ENCODE data around the gene GP1BB.
"Not testable (repeated sequence)": the region's sequence is repeated elsewhere in the genome, so short reads cannot be mapped to it uniquely, and the experiment has no call there.

Gene GP1BB
- total RNA-seq = 0 reads per million in 3 donors

DNA sequence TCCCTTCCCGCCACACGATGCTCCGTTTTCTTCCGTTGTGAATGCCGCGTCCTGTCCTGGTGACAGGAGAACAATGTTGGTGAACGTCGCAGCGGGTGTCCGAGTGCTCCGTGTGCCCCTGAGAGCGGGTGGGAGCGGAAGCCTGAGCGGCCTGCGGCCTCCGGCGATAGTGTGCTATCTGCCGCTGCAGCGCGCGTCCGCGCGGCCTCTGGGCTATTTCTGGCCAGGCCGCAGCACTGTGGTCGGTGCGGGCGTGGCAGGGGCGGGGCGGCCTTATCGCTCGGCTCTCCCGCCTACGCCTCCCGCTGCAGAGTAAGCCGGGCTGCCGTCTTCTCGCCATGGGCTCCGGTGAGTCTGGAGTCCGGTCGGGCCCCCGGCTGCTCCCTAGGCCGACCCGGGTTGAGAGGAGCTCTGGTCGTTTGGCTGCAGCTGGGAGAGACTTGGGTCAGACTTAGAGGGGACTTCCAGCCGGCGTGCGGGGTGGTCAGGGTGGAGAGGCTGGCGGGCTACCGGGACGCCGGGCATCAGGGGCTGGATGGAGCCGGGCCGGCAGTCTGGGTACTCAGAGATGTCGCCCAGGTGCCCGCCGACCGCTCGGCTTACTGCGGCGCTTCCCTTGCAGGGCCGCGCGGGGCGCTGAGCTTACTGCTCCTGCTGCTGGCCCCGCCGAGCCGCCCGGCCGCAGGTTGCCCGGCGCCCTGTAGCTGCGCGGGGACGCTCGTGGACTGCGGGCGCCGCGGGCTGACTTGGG is at the start of gene GP1BB:
Gene GP1BB, plus strand, starts transcription at position 308 of the 751 bp plus-strand sequence. Its CDS starts 31 bp downstream, at position 339.
- Histone ChIP-seq H3K9me3 (ENCODE audit: control insufficient read depth, low read length) (no peaks in the 10 kb centered on the region), H3K27me3 (replicated peaks; ENCODE audit: control insufficient read depth, insufficient read depth, low read length, poor library complexity, severe bottlenecking) (peaks cover 29% of the 10 kb centered on the region), H3K4me1 (ENCODE audit: control insufficient read depth, insufficient read depth, low read length, poor library complexity, severe bottlenecking) (peaks cover 22% of the 10 kb centered on the region), H3K36me3 (ENCODE audit: control insufficient read depth, insufficient read depth, low read length) (no peaks in the 10 kb centered on the region), H3K4me3 (ENCODE audit: insufficient read depth, low read depth, low read length, poor library complexity, severe bottlenecking) (no peak within 1 kb of the TSS), H3K27ac (ENCODE audit: insufficient read depth, low read length, poor library complexity, severe bottlenecking) (no peak within 1 kb of the TSS)
- DNase-seq = no peak

GRCh38 chr22:19673660-19674059 is 49.7 kb upstream of the GP1BB start:
- H3K27me3 ChIP-seq (replicated peaks; ENCODE audit: control insufficient read depth, insufficient read depth, low read length, poor library complexity, severe bottlenecking) = no peaks in the 10 kb centered on the region
- H3K4me1 ChIP-seq (ENCODE audit: control insufficient read depth, insufficient read depth, low read length, poor library complexity, severe bottlenecking) = no peaks in the 10 kb centered on the region
- no peak overlapping the region for H3K4me3 ChIP-seq (ENCODE audit: insufficient read depth, low read depth, low read length, poor library complexity, severe bottlenecking)
- no peak for DNase-seq
- no peaks in the 10 kb centered on the region for H3K36me3 ChIP-seq (ENCODE audit: control insufficient read depth, insufficient read depth, low read length)
- no peak overlapping the region for H3K27ac ChIP-seq (ENCODE audit: insufficient read depth, low read length, poor library complexity, severe bottlenecking)
- no peaks in the 10 kb centered on the region for H3K9me3 ChIP-seq (ENCODE audit: control insufficient read depth, low read length)

DNA sequence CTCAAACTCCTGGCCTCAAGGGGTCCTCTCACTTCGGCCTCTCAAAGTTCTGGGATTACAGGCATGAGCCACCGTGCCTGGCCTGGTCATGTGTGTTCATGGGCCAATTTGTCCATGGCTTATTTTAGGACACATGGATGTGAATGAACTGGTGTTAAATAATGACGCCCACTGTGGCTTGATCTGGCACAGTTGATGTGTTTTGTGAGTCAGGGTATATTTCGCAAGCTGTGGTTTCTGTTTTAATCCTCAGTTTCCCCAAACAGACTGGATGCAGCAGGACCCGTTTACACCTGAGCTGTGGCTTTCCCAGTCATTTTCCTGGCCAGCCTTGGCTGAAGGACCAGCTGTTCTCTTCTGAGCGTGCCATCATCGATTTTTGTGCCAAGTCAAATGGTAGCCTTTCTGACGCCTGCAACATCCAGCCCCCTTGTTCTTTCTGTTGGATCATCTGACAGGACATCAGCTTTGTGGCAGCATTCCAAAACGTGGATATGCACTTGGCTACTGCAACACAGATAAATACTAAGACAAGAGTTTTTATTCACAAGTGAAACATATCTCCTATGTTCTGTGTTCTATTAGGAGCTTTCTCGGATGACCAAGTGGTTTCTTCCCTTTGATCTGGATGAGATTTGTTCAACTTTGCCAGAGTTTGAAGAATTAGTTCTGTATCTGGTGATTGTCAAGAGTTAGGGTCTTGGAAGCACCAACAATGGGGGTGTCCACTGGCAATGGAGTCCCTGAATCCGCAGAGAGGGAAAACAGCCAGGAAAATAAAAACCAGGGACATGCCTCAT is 49.0 kb upstream of the GP1BB start:
- H3K27ac ChIP-seq (ENCODE audit: insufficient read depth, low read length, poor library complexity, severe bottlenecking) = no peak overlapping the region
- DNase-seq = no peak

GRCh38 chr22:19674929-19675253 is 48.4 kb upstream of the GP1BB start:
- Histone ChIP-seq H3K36me3 (ENCODE audit: control insufficient read depth, insufficient read depth, low read length) (no peaks in the 10 kb centered on the region), H3K4me1 (ENCODE audit: control insufficient read depth, insufficient read depth, low read length, poor library complexity, severe bottlenecking) (no peaks in the 10 kb centered on the region), H3K4me3 (ENCODE audit: insufficient read depth, low read depth, low read length, poor library complexity, severe bottlenecking) (no peak overlapping the region), H3K9me3 (ENCODE audit: control insufficient read depth, low read length) (no peaks in the 10 kb centered on the region), H3K27me3 (replicated peaks; ENCODE audit: control insufficient read depth, insufficient read depth, low read length, poor library complexity, severe bottlenecking) (peaks cover 8% of the 10 kb centered on the region), H3K27ac (ENCODE audit: insufficient read depth, low read length, poor library complexity, severe bottlenecking) (no peak overlapping the region)
- DNase-seq = no peak

More for the DNA sequence above, 49.0 kb upstream of the GP1BB start:
- Histone ChIP-seq H3K4me3 (ENCODE audit: insufficient read depth, low read depth, low read length, poor library complexity, severe bottlenecking) (no peak overlapping the region), H3K4me1 (ENCODE audit: control insufficient read depth, insufficient read depth, low read length, poor library complexity, severe bottlenecking) (no peaks in the 10 kb centered on the region), H3K9me3 (ENCODE audit: control insufficient read depth, low read length) (no peaks in the 10 kb centered on the region), H3K27me3 (replicated peaks; ENCODE audit: control insufficient read depth, insufficient read depth, low read length, poor library complexity, severe bottlenecking) (peaks cover 3% of the 10 kb centered on the region), H3K36me3 (ENCODE audit: control insufficient read depth, insufficient read depth, low read length) (no peaks in the 10 kb centered on the region)

GRCh38 chr22:19675428-19675827 is 47.9 kb upstream of the GP1BB start:
- no peak overlapping the region for H3K4me3 ChIP-seq (ENCODE audit: insufficient read depth, low read depth, low read length, poor library complexity, severe bottlenecking)
- peaks cover 13% of the 10 kb centered on the region for H3K27me3 ChIP-seq (replicated peaks; ENCODE audit: control insufficient read depth, insufficient read depth, low read length, poor library complexity, severe bottlenecking)
- H3K36me3 ChIP-seq (ENCODE audit: control insufficient read depth, insufficient read depth, low read length) = no peaks in the 10 kb centered on the region
- no peaks in the 10 kb centered on the region for H3K9me3 ChIP-seq (ENCODE audit: control insufficient read depth, low read length)
- H3K27ac ChIP-seq (ENCODE audit: insufficient read depth, low read length, poor library complexity, severe bottlenecking) = no peak overlapping the region
- no peaks in the 10 kb centered on the region for H3K4me1 ChIP-seq (ENCODE audit: control insufficient read depth, insufficient read depth, low read length, poor library complexity, severe bottlenecking)
- no peak for DNase-seq

GRCh38 chr22:19676437-19676836 is 46.9 kb upstream of the GP1BB start:
- not testable (repeated sequence) for DNase-seq; H3K4me3 ChIP-seq (ENCODE audit: insufficient read depth, low read depth, low read length, poor library complexity, severe bottlenecking)
- peaks cover 16% of the 10 kb centered on the region for H3K27me3 ChIP-seq (replicated peaks; ENCODE audit: control insufficient read depth, insufficient read depth, low read length, poor library complexity, severe bottlenecking)

GRCh38 chr22:19678949-19679521 is 44.3 kb upstream of the GP1BB start:
- no peak overlapping the region for H3K27ac ChIP-seq (ENCODE audit: insufficient read depth, low read length, poor library complexity, severe bottlenecking)
- H3K4me1 ChIP-seq (ENCODE audit: control insufficient read depth, insufficient read depth, low read length, poor library complexity, severe bottlenecking) = no peaks in the 10 kb centered on the region
- peaks cover 16% of the 10 kb centered on the region for H3K27me3 ChIP-seq (replicated peaks; ENCODE audit: control insufficient read depth, insufficient read depth, low read length, poor library complexity, severe bottlenecking)
- H3K36me3 ChIP-seq (ENCODE audit: control insufficient read depth, insufficient read depth, low read length) = no peaks in the 10 kb centered on the region
- H3K4me3 ChIP-seq (ENCODE audit: insufficient read depth, low read depth, low read length, poor library complexity, severe bottlenecking) = no peak overlapping the region
- no peaks in the 10 kb centered on the region for H3K9me3 ChIP-seq (ENCODE audit: control insufficient read depth, low read length)
- DNase-seq = no peak

More at GRCh38 chr22:19676437-19676836, 46.9 kb upstream of the GP1BB start:
- not testable (repeated sequence) for H3K27ac ChIP-seq (ENCODE audit: insufficient read depth, low read length, poor library complexity, severe bottlenecking); H3K36me3 ChIP-seq (ENCODE audit: control insufficient read depth, insufficient read depth, low read length); H3K9me3 ChIP-seq (ENCODE audit: control insufficient read depth, low read length); H3K4me1 ChIP-seq (ENCODE audit: control insufficient read depth, insufficient read depth, low read length, poor library complexity, severe bottlenecking)

DNA sequence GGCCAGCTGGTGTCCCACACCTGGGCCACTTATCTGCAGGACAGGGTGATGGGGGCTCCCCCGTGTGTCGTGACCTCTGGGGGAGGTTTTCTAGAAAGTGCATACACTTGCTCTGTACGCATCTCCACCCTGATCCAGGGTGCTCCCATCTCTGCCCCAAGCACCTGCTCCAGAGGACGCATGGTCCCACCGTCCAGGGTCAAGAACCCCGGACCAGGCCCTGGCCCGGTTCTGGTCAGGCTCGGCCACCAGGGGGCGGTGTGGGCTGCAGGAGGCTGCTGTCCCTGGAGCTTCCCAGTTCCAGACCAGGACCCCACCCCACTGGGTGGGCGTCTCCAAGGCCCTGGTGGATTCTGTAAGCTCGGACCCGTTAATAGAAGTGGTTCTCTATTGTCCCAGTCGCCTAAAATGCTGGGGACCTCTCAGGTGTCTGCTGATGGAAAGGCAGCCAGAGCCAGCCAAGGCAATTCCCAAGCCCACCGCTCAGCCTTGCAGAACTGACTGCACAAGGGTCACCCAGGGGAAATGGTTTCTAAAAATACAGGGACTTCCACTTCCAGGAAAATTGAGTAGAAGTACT is 43.7 kb upstream of the GP1BB start:
- Histone ChIP-seq H3K36me3 (ENCODE audit: control insufficient read depth, insufficient read depth, low read length) (no peaks in the 10 kb centered on the region), H3K27ac (ENCODE audit: insufficient read depth, low read length, poor library complexity, severe bottlenecking) (no peak overlapping the region), H3K4me3 (ENCODE audit: insufficient read depth, low read depth, low read length, poor library complexity, severe bottlenecking) (no peak overlapping the region), H3K27me3 (replicated peaks; ENCODE audit: control insufficient read depth, insufficient read depth, low read length, poor library complexity, severe bottlenecking) (peaks cover 16% of the 10 kb centered on the region), H3K4me1 (ENCODE audit: control insufficient read depth, insufficient read depth, low read length, poor library complexity, severe bottlenecking) (no peaks in the 10 kb centered on the region), H3K9me3 (ENCODE audit: control insufficient read depth, low read length) (no peaks in the 10 kb centered on the region)
- peak in 2 of 3 donors; percentile 9 to 26 for DNase-seq

DNA sequence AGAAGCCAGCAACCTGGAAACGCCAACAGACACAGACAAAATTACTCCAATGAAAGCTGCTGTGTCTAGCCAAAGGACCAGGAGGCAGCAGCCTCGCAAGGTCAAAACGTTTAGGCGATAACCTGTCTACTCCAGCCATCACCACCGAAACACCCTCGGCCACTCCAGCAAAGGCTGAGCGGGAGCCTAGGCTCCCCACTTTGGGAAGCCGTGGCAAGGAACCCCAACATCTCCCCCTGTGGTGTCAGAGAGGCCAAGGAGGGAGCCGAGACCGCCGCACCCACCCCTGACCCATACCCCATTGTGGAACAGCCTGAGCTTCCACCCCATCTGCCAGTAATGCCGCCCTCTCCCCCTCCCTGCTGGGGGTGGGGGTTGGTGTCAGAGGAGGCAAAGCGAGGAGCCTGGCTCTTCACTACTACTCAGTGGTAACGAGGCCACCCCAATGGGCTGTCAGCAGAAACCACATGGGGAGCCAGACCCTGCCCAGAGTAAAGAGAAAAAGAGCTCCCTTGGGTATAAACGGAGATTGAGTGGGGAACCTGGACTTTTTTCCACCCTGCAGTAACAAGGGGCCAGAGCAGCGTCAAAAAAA is 43.0 kb upstream of the GP1BB start:
- no peaks in the 10 kb centered on the region for H3K9me3 ChIP-seq (ENCODE audit: control insufficient read depth, low read length)
- no peak overlapping the region for H3K27ac ChIP-seq (ENCODE audit: insufficient read depth, low read length, poor library complexity, severe bottlenecking)
- H3K27me3 ChIP-seq (replicated peaks; ENCODE audit: control insufficient read depth, insufficient read depth, low read length, poor library complexity, severe bottlenecking) = peaks cover 16% of the 10 kb centered on the region
- H3K4me1 ChIP-seq (ENCODE audit: control insufficient read depth, insufficient read depth, low read length, poor library complexity, severe bottlenecking) = no peaks in the 10 kb centered on the region
- H3K4me3 ChIP-seq (ENCODE audit: insufficient read depth, low read depth, low read length, poor library complexity, severe bottlenecking) = no peak overlapping the region
- H3K36me3 ChIP-seq (ENCODE audit: control insufficient read depth, insufficient read depth, low read length) = no peaks in the 10 kb centered on the region
- DNase-seq = no peak
